H1 (cell line): ENCODE data around the gene RIBC1. TPM values are rescaled to one million over a fixed set of nuclear protein-coding genes. Genes with fewer than 3 reads are reported as not detected.

Experiments
- CTCF ChIA-PET: fragments of 300-600 bp; sonication (Branson Sonifier 250); formaldehyde crosslinking; loops from one replicate; lab custom pipeline; 2021; ENCODE audit not compliant: partially characterized antibody; lab: Charles Lee
- POLR2A ChIA-PET: fragments of 300-600 bp; sonication (Branson Sonifier 250); formaldehyde crosslinking; loops from one replicate; lab custom pipeline; 2021; ENCODE audit warnings: inconsistent platforms; ENCODE audit not compliant: partially characterized antibody; lab: Charles Lee
- DNase-seq, 2 experiments: peaks; one replicate each; pipeline versions ENCODE4 v3.0.0 to v3.0.0-alpha.2; 2010 to 2022; ENCODE audit warnings: low spot score in 2 of 2, low read depth in 1 of 2, mixed read lengths in 1 of 2
- FAIRE-seq: peaks from 2 replicates; lab custom pipeline; 2011; peaks lifted over from hg19 to GRCh38; lab: Jason Lieb, UNC
- H2AFZ ChIP-seq: 2 replicates; pipeline ENCODE4 v1.8.1; 2012; ENCODE audit warnings: low read length, inconsistent platforms
- H2AK5ac ChIP-seq: 2 replicates; pipeline ENCODE4 v1.6.1; 2013; ENCODE audit warnings: low read depth, low read length
- H2BK120ac ChIP-seq: replicated peaks from 2 replicates; pipeline ENCODE3; 2013; ENCODE audit warnings: low read depth, low read length, inconsistent platforms
- H2BK12ac ChIP-seq: 2 replicates; pipeline ENCODE4 v1.6.1; 2013; ENCODE audit warnings: low read depth, low read length
- H2BK15ac ChIP-seq: 2 replicates; pipeline ENCODE4 v1.6.1; 2013; ENCODE audit warnings: low read length
- H2BK20ac ChIP-seq: 2 replicates; pipeline ENCODE4 v1.6.1; 2013; ENCODE audit warnings: low read length
- H2BK5ac ChIP-seq: 2 replicates; pipeline ENCODE4 v1.6.1; 2013; ENCODE audit warnings: low read depth, low read length
- H3K14ac ChIP-seq: 2 replicates; pipeline ENCODE4 v1.6.1; 2013; ENCODE audit warnings: inconsistent platforms; ENCODE audit not compliant: insufficient read length
- H3K18ac ChIP-seq: 2 replicates; pipeline ENCODE4 v1.6.1; 2013; ENCODE audit warnings: low read length; ENCODE audit errors: extremely low read depth
- H3K23ac ChIP-seq: 2 replicates; pipeline ENCODE4 v1.6.1; 2013; ENCODE audit warnings: inconsistent platforms; ENCODE audit not compliant: insufficient read length
- H3K23me2 ChIP-seq: 2 replicates; pipeline ENCODE4 v1.6.1; 2013; ENCODE audit warnings: low read depth, low read length
- H3K27ac ChIP-seq: 2 replicates; pipeline ENCODE4 v1.6.1; 2011; ENCODE audit warnings: low read depth, low read length, inconsistent platforms
- H3K27me3 ChIP-seq, 4 experiments: replicated peaks in 1 of 4; 1 replicate in 1 of 4; 2 replicates in 3 of 4; pipeline versions ENCODE4 v1.6.1 to v1.8.1; 2011 to 2013; ENCODE audit warnings: low read length in 3 of 4, mild to moderate bottlenecking in 3 of 4, inconsistent platforms in 2 of 4, mixed read lengths in 2 of 4, moderate library complexity in 1 of 4; ENCODE audit not compliant: control insufficient read depth in 3 of 4, insufficient read depth in 3 of 4; ENCODE audit errors: extremely low read depth in 1 of 4
- H3K36me3 ChIP-seq, 4 experiments: 2 replicates each; pipeline versions ENCODE4 v1.6.1 to v1.8.1; 2011 to 2013; ENCODE audit warnings: mild to moderate bottlenecking in 4 of 4, low read length in 3 of 4, moderate library complexity in 2 of 4, control low read depth in 1 of 4, inconsistent platforms in 1 of 4; ENCODE audit not compliant: insufficient read depth in 4 of 4, control insufficient read depth in 2 of 4
- H3K4ac ChIP-seq: replicated peaks from 2 replicates; pipeline ENCODE3; 2013; ENCODE audit warnings: low read length, low read depth, mixed read lengths, inconsistent platforms; ENCODE audit not compliant: insufficient read length
- H3K4me1 ChIP-seq, 4 experiments: replicated peaks in 1 of 4; 1 replicate in 1 of 4; 2 replicates in 3 of 4; pipeline versions ENCODE4 v1.6.1 to v1.8.1; 2011 to 2013; ENCODE audit warnings: low read length in 3 of 4, inconsistent platforms in 2 of 4, mixed read lengths in 1 of 4; ENCODE audit not compliant: insufficient read depth in 4 of 4, control insufficient read depth in 3 of 4
- H3K4me2 ChIP-seq, 2 experiments: 2 replicates each; pipeline versions ENCODE4 v1.6.1 to v1.8.1; 2011 to 2013; ENCODE audit warnings: low read depth in 2 of 2, low read length in 2 of 2, control low read depth in 1 of 2, inconsistent platforms in 1 of 2, mild to moderate bottlenecking in 1 of 2; ENCODE audit not compliant: insufficient read depth in 1 of 2
- H3K4me3 ChIP-seq, 4 experiments: fragments of 200-600, 300-600 bp in 1 of 4; sonication (generic), shearing (Covaris generic), sonication (Bioruptor Twin) in 1 of 4; 2 replicates each; pipeline versions ENCODE4 v1.5.1 to v1.8.1; 2011 to 2016; ENCODE audit warnings: low read length in 4 of 4, low read depth in 3 of 4, control low read depth in 2 of 4, inconsistent platforms in 2 of 4, mild to moderate bottlenecking in 2 of 4, mixed read lengths in 1 of 4, moderate library complexity in 1 of 4; ENCODE audit not compliant: insufficient read depth in 2 of 4; ENCODE audit errors: extremely low read depth in 1 of 4
- H3K56ac ChIP-seq: replicated peaks from 2 replicates; pipeline ENCODE3; 2013; ENCODE audit warnings: low read depth, mild to moderate bottlenecking, mixed read lengths, low read length, inconsistent platforms; ENCODE audit not compliant: insufficient read length
- H3K79me1 ChIP-seq: 2 replicates; pipeline ENCODE4 v1.6.1; 2013; ENCODE audit warnings: low read depth, low read length, control low read depth
- H3K79me2 ChIP-seq, 2 experiments: 2 replicates each; pipeline versions ENCODE4 v1.6.1 to v1.8.1; 2012 to 2013; ENCODE audit warnings: low read length in 2 of 2, mild to moderate bottlenecking in 2 of 2, inconsistent platforms in 1 of 2; ENCODE audit not compliant: insufficient read depth in 2 of 2, control insufficient read depth in 1 of 2
- H3K9ac ChIP-seq, 4 experiments: replicated peaks in 1 of 4; 1 replicate in 1 of 4; 2 replicates in 3 of 4; pipeline versions ENCODE4 v1.6.1 to v1.8.1; 2011 to 2013; ENCODE audit warnings: low read depth in 3 of 4, low read length in 3 of 4, control low read depth in 2 of 4, mild to moderate bottlenecking in 2 of 4, moderate library complexity in 2 of 4, inconsistent platforms in 1 of 4; ENCODE audit errors: extremely low read depth in 1 of 4
- H3K9me3 ChIP-seq, 2 experiments: 2 replicates each; pipeline versions ENCODE4 v1.6.1 to v1.8.1; 2012 to 2013; ENCODE audit warnings: mild to moderate bottlenecking in 2 of 2, moderate library complexity in 2 of 2, control low read depth in 1 of 2, inconsistent platforms in 1 of 2, low read depth in 1 of 2, low read length in 1 of 2, mixed read lengths in 1 of 2; ENCODE audit not compliant: insufficient read depth in 2 of 2
- H4K20me1 ChIP-seq, 2 experiments: replicated peaks in 1 of 2; 2 replicates each; pipeline versions ENCODE3 to v1.8.1; 2011 to 2013; ENCODE audit warnings: inconsistent platforms in 2 of 2, low read length in 2 of 2, mild to moderate bottlenecking in 1 of 2; ENCODE audit not compliant: insufficient read depth in 2 of 2, control insufficient read depth in 1 of 2
- H4K5ac ChIP-seq: 2 replicates; pipeline ENCODE4 v1.6.1; 2013; ENCODE audit warnings: low read length, low read depth, mixed read lengths, inconsistent platforms; ENCODE audit not compliant: insufficient read length
- H4K8ac ChIP-seq: 2 replicates; pipeline ENCODE4 v1.8.0; 2013; ENCODE audit warnings: mild to moderate bottlenecking, moderate library complexity, low read length, inconsistent platforms; ENCODE audit not compliant: insufficient read depth; ENCODE audit errors: extremely low read depth
- H4K91ac ChIP-seq: replicated peaks from 2 replicates; pipeline ENCODE3; 2013; ENCODE audit warnings: low read length, mixed read lengths, inconsistent platforms; ENCODE audit not compliant: insufficient read length
- CBX5 ChIP-seq: fragments of 300-800, 300-1000 bp; sonication (generic); IDR thresholded peaks from 2 replicates; pipeline ENCODE4 v1.7.1; 2016; ENCODE audit warnings: antibody characterized with exemption, low read length, low read depth
- CHD1 ChIP-seq: IDR thresholded peaks from 2 replicates; pipeline ENCODE4 v1.6.1; 2012; ENCODE audit warnings: low read depth, low read length, improper control_type of control experiment
- CHD2 ChIP-seq: IDR thresholded peaks from 2 replicates; pipeline ENCODE4 v1.6.1; 2012; ENCODE audit warnings: low read length, improper control_type of control experiment
- KDM4A ChIP-seq: IDR thresholded peaks from one replicate; pipeline ENCODE4 v1.7.1; 2012; ENCODE audit warnings: low read depth, mild to moderate bottlenecking, moderate library complexity, low read length, inconsistent platforms; ENCODE audit not compliant: severe bottlenecking
- MAFK ChIP-seq: IDR thresholded peaks from 2 replicates; pipeline ENCODE4 v1.6.1; 2012; ENCODE audit warnings: low read depth, mild to moderate bottlenecking, improper control_type of control experiment, low read length
- RBBP5 ChIP-seq: IDR thresholded peaks from 2 replicates; pipeline ENCODE4 v1.7.1; 2012; ENCODE audit warnings: low read depth, mild to moderate bottlenecking, inconsistent platforms, low read length, moderate library complexity, borderline replicate concordance
- RXRA ChIP-seq: IDR thresholded peaks from 2 replicates; pipeline ENCODE4 v1.6.1; 2011; ENCODE audit warnings: low read depth, mild to moderate bottlenecking, low read length, moderate library complexity; ENCODE audit not compliant: insufficient read depth
- SIX5 ChIP-seq: IDR thresholded peaks from 2 replicates; pipeline ENCODE4 v1.6.1; 2011; ENCODE audit warnings: mild to moderate bottlenecking, low read depth, low read length
- TAF1 ChIP-seq: IDR thresholded peaks from 2 replicates; pipeline ENCODE4 v1.6.1; 2011; ENCODE audit warnings: mild to moderate bottlenecking, low read depth, low read length
- WGBS, 2 experiments: shearing (Covaris generic) in 1 of 2; methylation state at CpG; one replicate each; pipeline versions ENCODE4 v1.1.6 to v1.1.7; 2013 to 2015; ENCODE audit warnings: low lambda C conversion rate in 2 of 2, mixed read lengths in 2 of 2, inconsistent platforms in 1 of 2, low coverage in 1 of 2, missing lambda C conversion rate in 1 of 2; ENCODE audit not compliant: insufficient replicate concordance in 2 of 2, insufficient coverage in 1 of 2, insufficient read length in 1 of 2; ENCODE audit errors: extremely low coverage in 1 of 2, missing lambda C conversion rate in 1 of 2; 5-methylcytosine and 5-hydroxymethylcytosine counted together
- polyA plus RNA-seq, 7 experiments: library from polyadenylated mRNA; depleted of rRNA in 3 of 7; stranded (reverse) in 5 of 7; unstranded in 2 of 7; fragments of >200 nt in 5 of 7; fragments of 200-250 nt in 2 of 7; gene quantifications; 1 replicate in 5 of 7; 2 replicates in 1 of 7; 4 replicates in 1 of 7; pipeline versions ENCODE4 v1.2.1 to v1.2.3, GENCODE V29; 2011 to 2013; ENCODE audit warnings: missing spikeins in 2 of 7, mixed read lengths in 2 of 7
- total RNA-seq: library from RNA; stranded (reverse); fragmentation: NEBNext Ultra II Directional; extraction: Animal tissue kit (Norgen Biotek cat#: 25700); gene quantifications from 2 replicates; pipeline ENCODE4 v1.2.1, GENCODE V29; 2021
- TF ChIP-seq, protein P1 (sequence below): IDR thresholded peaks from 2 replicates; pipeline ENCODE4 v1.6.1; 2011; ENCODE audit warnings: low read depth, mild to moderate bottlenecking, low read length; ENCODE audit not compliant: insufficient read depth
- TF ChIP-seq, protein P2 (sequence below): IDR thresholded peaks from 2 replicates; pipeline ENCODE4 v1.6.1; 2012; ENCODE audit warnings: inconsistent platforms

RIBC1 gene
- total and polyA plus RNA-seq, 2 of the 8 experiments (the other 6 are each of a cell fraction or from before 2014, with no cell fraction given) = 0.41 to 0.97 TPM

DNA sequence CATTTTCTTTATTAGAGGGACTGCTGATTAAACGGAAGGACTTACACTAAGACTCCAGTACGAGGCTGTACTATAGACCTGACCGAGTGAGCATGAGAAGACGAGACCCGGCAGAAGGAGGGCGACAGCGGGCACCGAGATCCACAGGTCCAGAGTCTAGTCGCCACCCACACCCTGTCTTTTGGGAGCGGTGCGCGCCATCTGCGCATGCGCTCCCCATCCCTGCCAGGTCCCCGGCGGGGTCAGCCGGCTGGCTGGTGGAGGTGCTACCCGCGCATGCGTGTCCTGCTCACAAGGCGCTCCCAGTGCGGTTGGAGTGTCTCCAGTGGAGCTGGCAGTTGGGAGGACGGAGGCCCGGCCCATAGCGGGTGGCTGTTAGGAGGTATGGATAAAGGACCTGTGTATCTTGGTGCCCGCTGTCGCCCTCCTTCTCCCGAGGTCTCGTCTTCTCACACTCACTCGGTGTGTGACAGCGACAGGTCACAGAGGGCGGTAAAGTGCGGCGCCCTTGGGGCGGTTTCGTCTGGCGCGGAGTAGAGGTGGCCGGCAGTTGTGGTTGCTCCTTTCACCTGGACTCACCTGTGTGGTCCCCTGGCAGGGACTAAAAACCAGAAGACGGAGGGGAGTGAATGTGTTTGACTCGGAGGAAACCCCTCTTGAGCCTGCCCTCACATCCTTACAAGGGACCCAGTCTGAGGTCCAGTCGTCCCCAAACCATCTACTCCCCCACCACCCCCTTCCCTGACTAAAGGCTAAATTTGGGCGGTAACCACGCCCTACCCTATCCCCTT is 19.1 kb downstream of the RIBC1 start:
- CTCF ChIA-PET = no interaction called here
- Histone ChIP-seq H4K8ac (no peak overlapping the region), H2BK12ac (no peak overlapping the region), H3K56ac (no peak overlapping the region), H3K18ac (peak overlapping the region; percentile 7; the same call in 1 of the 2 replicates), H3K36me3 (no peaks in the 10 kb centered on the region), H3K23ac (no peak overlapping the region), H3K4ac (no peak overlapping the region), H2BK15ac (no peak overlapping the region), H3K27me3 (peaks cover 0 to 12% (median 7%) of the 10 kb centered on the region in 4 experiments; a peak in 5 of 7 replicates), H2AK5ac (no peak overlapping the region), H3K9ac (no peak overlapping the region; a peak in 1 of 7 replicates), H2BK20ac (no peak overlapping the region), H4K91ac (no peak overlapping the region), H3K27ac (no peak overlapping the region), H2BK5ac (no peak overlapping the region), H3K4me2 (peak overlapping the region; percentile 74 to 90), H4K20me1 (no peaks in the 10 kb centered on the region), H3K4me3 (peak overlapping the region; percentile 56 to 66 (median 62)), H3K79me1 (no peaks in the 10 kb centered on the region), H3K23me2 (peaks cover 5% of the 10 kb centered on the region; the same call in 1 of the 2 replicates), H3K4me1 (0 out of 7 replicates have a peak, but pooled peaks cover 0 to 3% (median 0%) of the 10 kb centered on the region in 4 experiments), H4K5ac (no peak overlapping the region), H3K79me2 (no peaks in the 10 kb centered on the region), H2AFZ (peak overlapping the region; percentile 77; the same call in 1 of the 2 replicates), H2BK120ac (no peak overlapping the region), H3K9me3 (no peaks in the 10 kb centered on the region), H3K14ac (no peak overlapping the region)
- DNase-seq (peak in 1 of 2 experiments; percentile 82), FAIRE-seq (peak; percentile 89)
- POLR2A ChIA-PET = no interaction called here
- 4% methylated on average over 39 of the region's 44 CpGs; no CpG with 5 or more reads in 1 of the 2 experiments for WGBS, 2 experiments
- no peak for TF ChIP-seq RBBP5
- TF ChIP-seq, protein P1, sequence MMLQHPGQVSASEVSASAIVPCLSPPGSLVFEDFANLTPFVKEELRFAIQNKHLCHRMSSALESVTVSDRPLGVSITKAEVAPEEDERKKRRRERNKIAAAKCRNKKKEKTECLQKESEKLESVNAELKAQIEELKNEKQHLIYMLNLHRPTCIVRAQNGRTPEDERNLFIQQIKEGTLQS = no peak
- peak; percentile 23; the same call in 1 of the 2 replicates for TF ChIP-seq TAF1
- TF ChIP-seq MAFK = no peak
- TF ChIP-seq CHD1 = no peak
- no peak for TF ChIP-seq CBX5
- no peak for TF ChIP-seq RXRA
- peak; percentile 37 for TF ChIP-seq KDM4A
- TF ChIP-seq, protein P2, sequence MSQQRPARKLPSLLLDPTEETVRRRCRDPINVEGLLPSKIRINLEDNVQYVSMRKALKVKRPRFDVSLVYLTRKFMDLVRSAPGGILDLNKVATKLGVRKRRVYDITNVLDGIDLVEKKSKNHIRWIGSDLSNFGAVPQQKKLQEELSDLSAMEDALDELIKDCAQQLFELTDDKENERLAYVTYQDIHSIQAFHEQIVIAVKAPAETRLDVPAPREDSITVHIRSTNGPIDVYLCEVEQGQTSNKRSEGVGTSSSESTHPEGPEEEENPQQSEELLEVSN = peak; percentile 27; the same call in 1 of the 2 replicates
- no peak for TF ChIP-seq CHD2
- TF ChIP-seq SIX5 = no peak
